Bladder microvascular endothelial cell (primary cell): Measurements from ENCODE around the gene PXT1. TPM values are rescaled to one million over a fixed set of nuclear protein-coding genes. Genes with fewer than 3 reads are reported as not detected.

Source experiments
- total RNA-seq: library from RNA; depleted of rRNA; stranded (reverse); fragments of >200 nt; gene quantifications from 2 replicates; pipeline ENCODE4 v1.2.3, GENCODE V29; 2014

Gene PXT1
- under 0.01 TPM in 1 of 2 replicates, not detected in the other for total RNA-seq

GRCh38 chr6:36442671-36443470 is at the start of gene PXT1, which contains the start of gene KCTD20:
TSS of gene PXT1 (minus strand) at chr6:36442854. CDS start at chr6:36426082, 16,772 bp downstream.
TSS of gene KCTD20 (plus strand) at chr6:36443000. CDS start at chr6:36470098, 27,098 bp downstream.

GRCh38 chr6:36387440-36388303 is 55.0 kb downstream of the PXT1 start, which contains the start of gene ETV7:
TSS of gene ETV7 (minus strand) at chr6:36387669. CDS start at chr6:36387541, 128 bp downstream.

Other genes starting within 250 kb of the PXT1 start
- 7.1 and 19.0 TPM in 2 replicates for gene BRPF3, start 246.1 kb downstream of the PXT1 start, total RNA-seq
- gene PNPLA1, start 172.8 kb downstream of the PXT1 start, total RNA-seq = not detected in 2 replicates
- gene BNIP5, start 106.0 kb downstream of the PXT1 start, total RNA-seq = not detected in 2 replicates
- gene ETV7, start 55.2 kb downstream of the PXT1 start, total RNA-seq = 0.16 and 0.31 TPM in 2 replicates
- 55.9 and 110 TPM in 2 replicates for gene KCTD20, start 146 bp upstream of the PXT1 start, total RNA-seq
- 11.2 and 20.6 TPM in 2 replicates for gene STK38, start 104.6 kb upstream of the PXT1 start, total RNA-seq
- 186 and 256 TPM in 2 replicates for gene SRSF3, start 151.5 kb upstream of the PXT1 start, total RNA-seq
- 142 and 252 TPM in 2 replicates for gene CDKN1A, start 235.9 kb upstream of the PXT1 start, total RNA-seq